HAP-1 (cell line): ENCODE data around the gene MYT1.

Source experiments
- DNase-seq, 2 experiments: peaks; one replicate each; pipeline ENCODE4 v3.0.0-alpha.2; 2016 to 2020; ENCODE audit warnings: low spot score in 2 of 2
- H3K27me3 ChIP-seq: fragments of 250-450 bp; sonication (Bioruptor Pico); 2 replicates; pipeline ENCODE4 v1.5.1; 2020; ENCODE audit warnings: low read depth, mild to moderate bottlenecking, moderate library complexity
- H3K36me3 ChIP-seq: fragments of 250-450 bp; sonication (Bioruptor Pico); replicated peaks from 2 replicates; pipeline ENCODE4 v1.5.1; 2020; ENCODE audit warnings: mild to moderate bottlenecking
- H3K4me1 ChIP-seq: fragments of 250-450 bp; sonication (Bioruptor Pico); 2 replicates; pipeline ENCODE4 v1.5.1; 2020; ENCODE audit warnings: mild to moderate bottlenecking
- H3K4me3 ChIP-seq: fragments of 250-450 bp; sonication (Bioruptor Pico); 2 replicates; pipeline ENCODE4 v1.5.1; 2020; ENCODE audit warnings: mild to moderate bottlenecking, moderate library complexity
- H3K9me3 ChIP-seq: fragments of 250-450 bp; sonication (Bioruptor Pico); 2 replicates; pipeline ENCODE4 v1.5.1; 2020; ENCODE audit warnings: mild to moderate bottlenecking, moderate library complexity
- in situ Hi-C: fragments of 300-500 bp; cut with MboI; formaldehyde crosslinking; loops from 3 replicates; pipeline ENCODE4 v1.14.3; 2020; ENCODE audit warnings: low sequenced_read_pairs, inconsistent platforms, mixed read lengths

MYT1 gene

DNA sequence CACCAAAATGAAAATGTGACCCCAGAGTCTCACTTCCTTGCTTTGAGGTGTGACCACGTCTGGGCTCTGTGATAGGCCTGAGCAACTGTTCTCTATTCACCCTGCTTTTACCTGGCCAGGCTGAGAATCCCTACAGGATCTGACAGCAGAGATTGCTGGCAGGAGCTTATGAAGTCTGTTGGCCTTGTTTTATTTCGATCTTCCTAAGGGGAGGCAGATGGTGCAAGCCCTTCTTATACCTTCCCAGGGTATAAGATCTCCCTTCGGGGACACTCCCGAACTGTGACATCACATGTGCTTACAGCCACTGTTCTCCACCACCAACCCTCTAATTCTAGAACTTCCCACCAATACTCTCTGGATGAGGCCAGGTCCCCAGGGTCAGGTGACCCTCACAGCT is 26.8 kb downstream of the MYT1 start:
- no peak overlapping the region for H3K4me3 ChIP-seq
- in situ Hi-C loops = no loop called here
- H3K4me1 ChIP-seq = peaks cover 25% of the 10 kb centered on the region
- no peaks in the 10 kb centered on the region for H3K27me3 ChIP-seq
- DNase-seq = no peak
- no peaks in the 10 kb centered on the region for H3K9me3 ChIP-seq
- H3K36me3 ChIP-seq = no peaks in the 10 kb centered on the region

DNA sequence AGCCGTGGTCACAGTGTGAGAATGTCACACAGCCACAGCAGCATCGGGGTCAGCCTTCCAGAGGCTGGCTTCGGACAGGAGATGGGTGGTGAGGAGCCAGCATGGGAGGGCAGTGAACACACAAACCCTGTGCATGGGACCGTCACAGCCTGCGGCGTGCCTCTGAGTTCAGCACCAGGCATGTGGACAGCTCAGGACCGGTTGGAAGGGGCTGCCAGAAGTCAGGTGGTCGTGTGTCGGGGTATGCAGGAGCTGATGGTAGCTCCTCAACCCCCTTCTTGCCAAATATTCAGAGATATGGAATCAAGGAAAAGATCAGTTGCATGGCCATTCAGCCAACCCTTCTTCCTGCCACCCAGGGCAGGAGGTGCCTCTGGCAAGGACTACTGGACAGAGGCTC is 28.2 kb downstream of the MYT1 start:
- H3K36me3 ChIP-seq = no peaks in the 10 kb centered on the region
- H3K27me3 ChIP-seq = no peaks in the 10 kb centered on the region
- in situ Hi-C loops = no loop called here
- peaks cover 25% of the 10 kb centered on the region for H3K4me1 ChIP-seq
- DNase-seq = peak in 1 of 2 experiments; percentile 43
- H3K9me3 ChIP-seq = no peaks in the 10 kb centered on the region
- H3K4me3 ChIP-seq = no peak overlapping the region

- H3K27me3 ChIP-seq = no peaks in the 10 kb centered on the region
- in situ Hi-C loops = no loop called here
- no peaks in the 10 kb centered on the region for H3K36me3 ChIP-seq
- no peaks in the 10 kb centered on the region for H3K9me3 ChIP-seq
- no peak for DNase-seq
- H3K4me1 ChIP-seq = peaks cover 22% of the 10 kb centered on the region
- no peak overlapping the region for H3K4me3 ChIP-seq
Measured at GRCh38 chr20:64193058-64193457, 28.8 kb downstream of the MYT1 start.

DNA sequence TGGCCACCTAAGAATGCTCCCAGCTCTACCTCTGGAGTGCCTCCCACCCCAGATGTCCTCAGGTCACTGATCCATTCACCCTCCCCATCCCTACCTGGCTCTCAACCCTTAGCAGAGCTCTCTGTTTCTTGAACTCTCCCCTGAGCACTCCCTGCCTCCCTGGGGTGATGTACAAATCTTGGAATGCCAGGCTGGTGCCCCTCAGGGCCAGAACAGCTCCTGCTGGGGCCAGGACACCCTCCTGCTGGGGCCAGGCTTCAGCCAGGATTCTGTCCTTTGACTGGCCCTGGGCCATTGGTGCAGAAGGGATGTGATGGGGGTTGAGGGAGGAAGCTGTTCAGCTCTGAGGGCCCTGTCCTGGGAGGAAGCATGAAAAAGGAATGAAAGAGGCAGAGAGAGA is 30.0 kb downstream of the MYT1 start:
- H3K4me1 ChIP-seq = peaks cover 12% of the 10 kb centered on the region
- no peak overlapping the region for H3K4me3 ChIP-seq
- no peaks in the 10 kb centered on the region for H3K36me3 ChIP-seq
- in situ Hi-C loops = no loop called here
- H3K27me3 ChIP-seq = no peaks in the 10 kb centered on the region
- DNase-seq = no peak
- H3K9me3 ChIP-seq = no peaks in the 10 kb centered on the region

DNA sequence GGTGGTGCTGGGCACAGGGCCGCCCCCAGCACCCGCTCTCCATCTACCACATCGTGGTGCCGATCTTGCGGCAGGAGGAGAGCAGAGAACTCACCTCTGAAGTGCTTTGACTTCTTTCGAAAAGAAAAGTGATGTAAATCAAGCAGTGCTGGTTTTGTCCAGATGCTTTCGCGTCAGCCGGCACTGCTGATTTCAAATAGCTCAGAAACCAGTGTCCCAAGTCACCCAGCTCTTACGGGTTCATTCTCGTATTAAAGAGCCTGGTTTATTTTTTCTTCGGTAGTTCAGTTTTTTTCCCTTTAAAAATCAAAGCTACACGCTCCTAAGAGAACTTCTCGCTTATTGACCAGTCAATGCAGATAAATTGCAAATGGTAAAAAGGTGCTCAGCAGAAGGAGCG is 32.1 kb downstream of the MYT1 start:
- in situ Hi-C loops = no loop called here
- no peak for DNase-seq
- H3K4me1 ChIP-seq = no peaks in the 10 kb centered on the region
- no peaks in the 10 kb centered on the region for H3K36me3 ChIP-seq
- no peaks in the 10 kb centered on the region for H3K9me3 ChIP-seq
- no peak overlapping the region for H3K4me3 ChIP-seq
- H3K27me3 ChIP-seq = no peaks in the 10 kb centered on the region

- Histone ChIP-seq H3K36me3 (no peaks in the 10 kb centered on the region), H3K9me3 (no peaks in the 10 kb centered on the region), H3K4me3 (no peak overlapping the region), H3K4me1 (no peaks in the 10 kb centered on the region), H3K27me3 (no peaks in the 10 kb centered on the region)
- in situ Hi-C loops = no loop called here
- no peak for DNase-seq
Measured at GRCh38 chr20:64196847-64197306, 32.6 kb downstream of the MYT1 start.

DNA sequence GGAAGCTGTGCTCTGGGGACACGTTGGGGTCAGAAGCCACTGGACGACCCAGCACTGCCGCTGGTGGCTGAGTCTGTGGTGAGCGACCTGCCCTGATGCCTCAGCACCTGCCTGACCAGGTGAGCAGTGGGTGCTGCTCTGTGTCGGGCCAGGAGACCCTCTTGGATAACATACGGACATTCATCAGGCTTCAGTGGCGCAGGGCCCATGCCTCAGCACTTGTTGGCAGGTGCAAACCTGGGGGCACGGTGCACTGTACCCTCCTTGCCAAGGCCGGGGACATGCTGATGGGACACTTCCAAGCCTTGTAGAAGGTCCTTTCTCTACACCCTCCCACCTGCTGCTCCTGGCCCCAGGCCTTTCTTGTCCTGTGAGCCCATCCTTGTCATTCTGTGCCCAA is 34.1 kb downstream of the MYT1 start:
- in situ Hi-C loops = no loop called here
- no peak overlapping the region for H3K4me3 ChIP-seq
- H3K27me3 ChIP-seq = no peaks in the 10 kb centered on the region
- H3K4me1 ChIP-seq = no peaks in the 10 kb centered on the region
- no peaks in the 10 kb centered on the region for H3K9me3 ChIP-seq
- no peaks in the 10 kb centered on the region for H3K36me3 ChIP-seq
- DNase-seq = no peak

GRCh38 chr20:64199395-64199794 is 35.1 kb downstream of the MYT1 start:
- Histone ChIP-seq H3K27me3 (no peaks in the 10 kb centered on the region), H3K36me3 (no peaks in the 10 kb centered on the region), H3K4me1 (no peaks in the 10 kb centered on the region), H3K4me3 (no peak overlapping the region), H3K9me3 (no peaks in the 10 kb centered on the region)
- DNase-seq = no peak
- in situ Hi-C loops = no loop called here

DNA sequence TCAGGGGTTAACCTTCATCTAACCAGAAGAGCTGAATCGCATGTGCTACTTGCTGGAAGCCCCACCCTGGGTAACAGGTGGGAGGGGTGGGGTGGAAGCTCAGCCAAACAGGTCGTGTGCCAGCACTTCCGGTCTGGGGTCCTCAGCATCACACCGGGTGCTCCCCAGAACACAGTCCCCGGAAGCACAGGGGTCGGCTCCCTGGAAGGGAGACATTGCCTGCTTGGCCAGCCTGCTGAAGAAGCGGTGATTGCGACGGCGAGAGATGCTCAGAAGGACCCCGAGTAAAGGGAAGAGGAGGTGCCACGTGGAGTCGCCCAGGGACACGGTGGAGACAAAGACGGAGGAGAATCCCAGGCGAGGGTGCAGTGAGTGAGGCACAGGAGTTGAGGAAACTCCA is 36.5 kb downstream of the MYT1 start:
- Histone ChIP-seq H3K27me3 (no peaks in the 10 kb centered on the region), H3K9me3 (no peaks in the 10 kb centered on the region), H3K36me3 (no peaks in the 10 kb centered on the region), H3K4me1 (no peaks in the 10 kb centered on the region), H3K4me3 (no peak overlapping the region)
- in situ Hi-C loops = no loop called here
- no peak for DNase-seq

DNA sequence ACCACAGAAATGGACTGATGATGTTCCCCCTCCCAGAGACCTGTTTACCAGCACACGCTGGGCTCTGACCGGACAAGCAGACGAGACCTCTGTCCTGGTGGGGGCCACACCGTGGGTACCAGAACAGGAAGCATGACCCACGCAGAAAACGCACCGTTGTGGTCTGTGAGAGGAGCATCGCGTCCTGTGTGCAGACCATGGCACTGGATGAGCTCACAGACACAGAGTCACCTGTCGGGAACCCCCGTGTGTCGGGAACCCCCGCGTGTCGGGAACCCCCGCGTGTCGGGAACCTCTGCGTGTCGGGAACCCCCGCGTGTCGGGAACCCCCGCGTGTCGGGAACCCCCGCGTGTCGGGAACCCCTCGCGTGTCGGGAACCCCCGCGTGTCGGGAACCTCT is 37.4 kb downstream of the MYT1 start:
- in situ Hi-C loops = no loop called here
- Histone ChIP-seq H3K27me3 (no peaks in the 10 kb centered on the region), H3K9me3 (no peaks in the 10 kb centered on the region), H3K4me1 (no peaks in the 10 kb centered on the region), H3K4me3 (no peak overlapping the region), H3K36me3 (no peaks in the 10 kb centered on the region)
- no peak for DNase-seq

DNA sequence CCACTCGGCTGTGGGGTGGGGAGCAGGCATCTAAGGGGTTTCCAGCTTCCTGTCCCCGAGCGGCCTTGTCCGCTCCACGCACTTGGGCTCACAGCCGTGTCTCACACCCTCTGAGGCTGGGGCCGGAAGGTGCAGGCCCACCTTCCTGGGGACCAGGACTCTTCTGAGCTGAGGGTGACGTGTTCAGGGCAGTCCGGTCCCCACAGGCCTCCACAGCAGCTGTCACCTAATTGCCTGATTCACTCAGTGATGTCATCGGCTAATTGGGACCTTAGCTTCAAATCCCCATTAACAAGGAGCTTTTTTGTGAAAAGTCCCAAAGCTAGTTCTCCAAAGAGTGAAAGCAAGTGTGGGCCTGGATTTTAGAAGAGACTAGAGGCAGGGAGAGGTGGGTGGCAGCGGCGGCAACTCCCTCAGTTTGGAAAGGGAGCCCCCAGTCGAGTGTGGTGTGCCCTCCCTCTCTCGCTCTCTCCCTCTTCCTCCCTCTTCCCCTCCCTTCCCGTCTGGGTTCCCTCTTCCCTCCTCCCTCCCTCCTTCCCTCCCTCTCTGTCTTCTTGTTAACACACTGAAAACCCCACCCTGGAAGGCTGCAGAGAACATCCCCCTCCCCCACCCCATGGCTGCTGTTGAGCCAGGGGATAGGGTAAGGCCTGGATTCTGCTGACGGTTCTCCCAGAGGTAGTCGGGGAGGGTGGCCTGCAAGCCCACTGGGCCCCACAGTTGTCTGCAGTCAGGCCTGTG is 39.0 kb downstream of the MYT1 start:
- no peaks in the 10 kb centered on the region for H3K36me3 ChIP-seq
- no peaks in the 10 kb centered on the region for H3K27me3 ChIP-seq
- H3K9me3 ChIP-seq = no peaks in the 10 kb centered on the region
- no peak overlapping the region for H3K4me3 ChIP-seq
- no peak for DNase-seq
- in situ Hi-C loops = no loop called here
- no peaks in the 10 kb centered on the region for H3K4me1 ChIP-seq

DNA sequence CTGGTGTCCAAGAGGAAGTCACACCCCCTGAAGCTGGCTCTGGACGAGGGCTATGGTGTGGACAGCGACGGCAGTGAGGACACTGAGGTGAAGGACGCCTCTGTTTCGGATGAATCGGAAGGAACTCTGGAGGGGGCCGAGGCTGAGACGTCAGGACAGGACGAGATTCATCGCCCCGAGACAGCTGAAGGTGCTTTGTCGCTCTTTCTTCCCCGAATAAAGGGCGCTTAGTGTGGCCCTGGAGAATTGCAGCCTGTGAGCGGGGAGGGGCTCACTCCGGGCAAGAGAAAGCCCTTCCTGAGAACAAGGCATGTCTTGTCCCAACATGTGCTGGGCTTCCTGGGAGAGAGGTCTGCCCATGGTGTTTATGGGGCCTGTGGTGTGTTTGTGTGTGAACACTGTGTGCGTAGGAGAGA is 41.4 kb downstream of the MYT1 start:
- no peak for DNase-seq
- H3K9me3 ChIP-seq = no peaks in the 10 kb centered on the region
- no peak overlapping the region for H3K4me3 ChIP-seq
- no peaks in the 10 kb centered on the region for H3K27me3 ChIP-seq
- H3K4me1 ChIP-seq = no peaks in the 10 kb centered on the region
- no peaks in the 10 kb centered on the region for H3K36me3 ChIP-seq
- in situ Hi-C loops = no loop called here

DNA sequence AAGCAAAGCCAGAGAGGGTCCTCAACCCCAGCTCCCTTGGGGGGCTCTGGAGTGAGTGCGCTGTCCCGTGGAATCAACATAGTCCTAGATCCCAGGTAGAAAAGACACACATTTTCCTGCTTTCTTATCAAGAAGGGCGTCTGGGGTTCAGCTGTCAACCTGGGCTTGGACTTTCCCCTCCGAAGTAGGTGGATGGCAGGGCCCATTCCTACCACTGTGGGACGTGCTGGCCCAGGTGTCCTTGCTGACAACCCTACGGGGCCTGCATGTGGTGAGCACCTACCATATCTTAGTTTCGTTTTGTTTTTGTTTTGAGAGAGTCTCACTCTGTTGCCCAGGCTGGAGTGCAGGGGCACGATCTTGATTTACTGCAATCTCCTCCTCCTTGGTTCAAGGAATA is 42.4 kb downstream of the MYT1 start:
- in situ Hi-C loops = no loop called here
- Histone ChIP-seq H3K27me3 (no peaks in the 10 kb centered on the region), H3K9me3 (no peaks in the 10 kb centered on the region), H3K36me3 (no peaks in the 10 kb centered on the region), H3K4me3 (no peak overlapping the region), H3K4me1 (no peaks in the 10 kb centered on the region)
- no peak for DNase-seq

- H3K27me3 ChIP-seq = no peaks in the 10 kb centered on the region
- DNase-seq = no peak
- H3K36me3 ChIP-seq = no peaks in the 10 kb centered on the region
- no peaks in the 10 kb centered on the region for H3K9me3 ChIP-seq
- H3K4me3 ChIP-seq = no peak overlapping the region
- no peaks in the 10 kb centered on the region for H3K4me1 ChIP-seq
- in situ Hi-C loops = no loop called here
Measured at GRCh38 chr20:64207641-64208590, 43.7 kb downstream of the MYT1 start.
